Activated CD4-positive, alpha-beta memory T cell treated with anti-CD3 and anti-CD28 coated beads for 36 hours (primary cell): Measurements from ENCODE around the gene CMC2. TPM values are rescaled to one million over a fixed set of nuclear protein-coding genes. Genes with fewer than 3 reads are reported as not detected.

Source experiments
- CTCF ChIA-PET: fragments of 350-600 bp; sonication (Branson Sonifier 250); formaldehyde crosslinking; loops from one replicate; lab custom pipeline; 2021; ENCODE audit warnings: antibody characterized with exemption, inconsistent platforms; lab: Charles Lee
- POLR2A ChIA-PET: fragments of 350-600 bp; sonication (Branson Sonifier 250); formaldehyde crosslinking; loops from one replicate; lab custom pipeline; 2021; ENCODE audit warnings: antibody characterized with exemption; lab: Charles Lee
- DNase-seq: peaks from one replicate; pipeline ENCODE4 v3.0.0-alpha.2; 2020
- H3K27ac Mint-ChIP-seq: one replicate; pipeline ENCODE4 v1.8.0; 2021; ENCODE audit warnings: mixed read lengths
- H3K27me3 Mint-ChIP-seq: one replicate; pipeline ENCODE4 v1.8.0; 2021; ENCODE audit warnings: mixed read lengths
- H3K36me3 Mint-ChIP-seq: one replicate; pipeline ENCODE4 v1.8.0; 2021; ENCODE audit warnings: mixed read lengths
- H3K4me1 Mint-ChIP-seq: one replicate; pipeline ENCODE4 v1.8.0; 2021; ENCODE audit warnings: low read depth, mixed read lengths
- H3K4me3 Mint-ChIP-seq: one replicate; pipeline ENCODE4 v1.8.0; 2021; ENCODE audit warnings: mild to moderate bottlenecking, mixed read lengths
- H3K9me3 Mint-ChIP-seq: one replicate; pipeline ENCODE4 v1.8.0; 2021; ENCODE audit warnings: mixed read lengths
- intact Hi-C: fragments of 100-400 bp; cut with micrococcal nuclease; formaldehyde crosslinking; loops from one replicate; pipeline ENCODE4 v1.15.1; 2023
- total RNA-seq, 2 experiments: library from RNA; stranded (reverse); gene quantifications; one replicate each; pipeline ENCODE4 v1.2.3, GENCODE V29; 2021

The CMC2 gene
- total RNA-seq, 2 experiments from 2014 or later = 147 to 148 TPM

DNA sequence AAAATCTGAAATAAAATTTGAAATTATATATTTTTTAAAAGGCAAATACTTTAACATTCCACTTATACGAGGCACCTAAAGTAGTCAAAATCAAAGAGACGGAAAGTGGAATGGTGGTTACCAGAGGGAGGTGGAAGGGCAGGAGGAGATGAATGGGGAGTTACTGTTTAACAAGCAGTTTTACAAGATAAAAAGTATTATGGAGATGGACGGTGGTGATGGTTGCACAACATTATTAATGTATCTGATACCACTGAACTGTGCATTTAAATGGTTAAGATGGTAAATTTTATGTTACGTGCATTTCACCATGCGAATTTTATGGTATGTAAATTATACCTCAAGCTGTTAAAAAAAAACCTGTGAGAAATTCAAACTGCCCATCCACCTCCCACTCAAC is 5.4 kb downstream of the CMC2 start:
- CTCF ChIA-PET = interaction anchor here (1.4 to 8.5 kb wide), 2 partner anchors 32 to 475 kb away, joined by 4 to 139 read pairs; partner anchors contain the start of gene ATMIN
- POLR2A ChIA-PET = no interaction called here
- no peaks in the 10 kb centered on the region for H3K9me3 Mint-ChIP-seq
- intact Hi-C loops = loop anchor here (2.0 to 10.0 kb wide), 4 partner anchors 313 to 1653 kb away; partner anchors contain the start of gene GAN
- peaks cover 14% of the 10 kb centered on the region for H3K36me3 Mint-ChIP-seq
- peaks cover 81% of the 10 kb centered on the region for H3K4me1 Mint-ChIP-seq
- peak overlapping the region; percentile 26 for H3K27ac Mint-ChIP-seq
- H3K27me3 Mint-ChIP-seq = no peaks in the 10 kb centered on the region
- DNase-seq = no peak
- no peak overlapping the region for H3K4me3 Mint-ChIP-seq

DNA sequence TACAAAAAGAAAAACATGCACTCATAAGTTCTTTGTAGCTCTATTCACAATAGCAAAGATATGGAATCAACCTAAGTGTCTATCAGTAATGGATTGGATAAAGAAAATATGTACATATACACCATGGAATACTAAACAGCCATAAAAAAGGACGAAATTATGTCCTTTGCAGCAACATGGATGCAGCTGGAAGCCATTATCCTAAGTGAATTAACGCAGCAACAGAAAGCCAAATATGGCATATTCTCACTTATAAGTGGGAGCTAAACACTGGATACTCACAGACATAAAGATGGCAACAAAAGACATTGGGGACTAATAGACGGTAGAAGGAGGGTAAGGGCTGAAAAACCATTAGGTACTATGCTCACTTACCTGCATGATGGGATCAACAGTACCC is 5.8 kb downstream of the CMC2 start:
- no peaks in the 10 kb centered on the region for H3K9me3 Mint-ChIP-seq
- no peak overlapping the region for H3K4me3 Mint-ChIP-seq
- POLR2A ChIA-PET = no interaction called here
- H3K27me3 Mint-ChIP-seq = no peaks in the 10 kb centered on the region
- H3K36me3 Mint-ChIP-seq = peaks cover 14% of the 10 kb centered on the region
- CTCF ChIA-PET = interaction anchor here (1.4 to 8.5 kb wide), 2 partner anchors 33 to 475 kb away, joined by 4 to 139 read pairs; partner anchors contain the start of gene ATMIN
- H3K4me1 Mint-ChIP-seq = peaks cover 80% of the 10 kb centered on the region
- no peak for DNase-seq
- intact Hi-C loops = loop anchor here (2.0 to 10.0 kb wide), 4 partner anchors 314 to 1654 kb away; partner anchors contain the start of gene GAN
- H3K27ac Mint-ChIP-seq = no peak overlapping the region

DNA sequence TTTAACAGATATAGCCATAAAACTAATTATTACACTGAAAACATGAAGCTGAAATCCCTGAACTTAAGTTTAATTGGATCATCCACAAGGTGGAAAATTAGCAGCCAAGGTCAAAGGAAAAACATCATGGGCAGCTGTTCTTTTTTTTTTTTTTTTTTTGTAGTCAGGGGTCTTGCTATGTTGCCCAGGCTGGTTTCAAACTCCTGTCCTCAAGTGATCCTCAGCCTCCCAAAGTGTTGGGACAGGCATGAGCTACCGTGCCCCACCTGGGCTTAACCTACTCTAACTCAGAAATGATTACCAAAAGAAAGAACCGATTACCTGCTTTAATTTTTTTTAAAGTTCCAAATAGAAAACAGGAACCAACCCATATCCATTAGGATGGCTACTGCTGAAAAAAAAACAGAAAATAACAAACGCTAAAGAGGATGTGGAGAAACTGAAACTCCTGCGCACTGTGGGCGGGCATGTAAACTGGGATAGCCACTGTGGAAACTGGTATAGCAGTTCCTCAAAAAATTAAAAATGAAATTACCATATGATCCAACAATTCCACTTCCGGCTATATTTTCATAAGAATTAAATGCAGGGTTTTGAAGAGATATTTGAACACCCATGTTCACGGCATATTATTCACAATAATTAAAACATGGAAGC is 8.6 kb downstream of the CMC2 start:
- intact Hi-C loops = loop anchor here (1.0 kb wide), 1 partner anchor 50 kb away; no protein-coding TSS in a partner anchor
- Mint-ChIP-seq H3K27ac (peak overlapping the region; percentile 38), H3K36me3 (peaks cover 29% of the 10 kb centered on the region), H3K4me3 (peak overlapping the region; percentile 28), H3K9me3 (no peaks in the 10 kb centered on the region), H3K4me1 (peaks cover 72% of the 10 kb centered on the region), H3K27me3 (no peaks in the 10 kb centered on the region)
- POLR2A ChIA-PET = interaction anchor here (0.8 kb wide), 1 partner anchor 11 kb away, joined by 4 read pairs; no protein-coding TSS in a partner anchor
- CTCF ChIA-PET = interaction anchor here (0.9 to 1.4 kb wide), 2 partner anchors 18 to 38 kb away, joined by 3 to 4 read pairs; partner anchors contain the start of gene ATMIN
- no peak for DNase-seq

DNA sequence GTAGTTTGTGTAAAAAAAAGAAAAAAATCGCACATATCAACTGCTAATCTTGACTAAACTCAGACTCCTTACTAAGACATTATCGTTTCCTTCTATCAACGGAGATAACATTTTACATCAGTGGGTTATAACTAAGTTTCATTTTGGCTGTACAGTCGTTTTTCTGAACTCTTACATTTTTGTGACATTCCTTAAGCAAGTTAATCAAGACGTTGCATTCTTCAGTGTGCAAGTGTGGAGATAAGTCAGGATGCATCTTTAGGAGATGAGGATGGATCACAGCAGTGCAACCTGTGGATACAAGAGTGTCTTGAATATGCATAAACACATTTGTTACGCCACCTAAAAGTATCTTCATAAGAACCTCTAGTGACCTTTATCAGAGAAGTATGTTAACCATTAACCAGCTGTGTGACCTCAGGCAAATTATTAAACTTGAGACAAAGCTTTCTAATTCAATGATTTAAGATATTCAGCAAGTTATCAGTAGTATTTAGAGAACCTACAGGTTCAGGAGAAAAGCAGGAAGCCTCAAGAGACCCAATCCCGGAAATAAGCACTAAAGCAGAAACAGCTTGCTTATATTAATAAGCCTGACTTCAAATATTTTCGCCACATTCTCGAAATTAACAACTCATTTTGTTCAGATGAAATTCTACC is 9.4 kb downstream of the CMC2 start:
- ChIA-PET POLR2A (interaction anchor here (0.8 kb wide), 2 partner anchors 10 to 12 kb away, joined by 3 to 4 read pairs; partner anchors contain the start of genes CENPN and CMC2), CTCF (interaction anchor here (0.6 to 1.4 kb wide), 3 partner anchors 7 to 39 kb away, joined by 3 to 4 read pairs (median 3); partner anchors contain the start of gene ATMIN)
- DNase-seq = no peak
- H3K4me1 Mint-ChIP-seq = peaks cover 68% of the 10 kb centered on the region
- no peaks in the 10 kb centered on the region for H3K27me3 Mint-ChIP-seq
- intact Hi-C loops = loop anchor here (1.0 kb wide), 1 partner anchor 49 kb away; no protein-coding TSS in a partner anchor
- H3K36me3 Mint-ChIP-seq = peaks cover 30% of the 10 kb centered on the region
- no peaks in the 10 kb centered on the region for H3K9me3 Mint-ChIP-seq
- H3K4me3 Mint-ChIP-seq = peak overlapping the region; percentile 76
- H3K27ac Mint-ChIP-seq = peak overlapping the region; percentile 94

DNA sequence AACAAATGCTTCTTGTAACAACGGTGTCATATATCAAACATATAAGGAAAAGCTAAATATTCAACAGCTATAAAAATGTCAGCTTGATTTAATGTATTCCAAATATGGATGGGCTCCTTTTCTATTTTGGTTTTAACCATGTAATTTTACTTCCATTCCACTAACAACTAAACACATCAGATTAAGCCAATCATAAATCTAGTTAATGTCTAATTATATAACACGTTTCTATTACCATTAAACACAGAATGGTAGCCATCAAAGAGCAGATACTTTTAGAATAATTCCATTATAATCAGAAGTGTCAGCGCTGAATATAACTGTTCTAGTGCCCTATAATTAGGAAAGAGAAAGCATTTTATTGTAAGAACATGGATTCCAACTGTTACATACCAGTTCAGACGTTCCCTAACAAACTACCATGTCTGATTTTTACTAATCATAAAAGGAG is 10.0 kb downstream of the CMC2 start:
- Mint-ChIP-seq H3K27me3 (no peaks in the 10 kb centered on the region), H3K27ac (peak overlapping the region; percentile 94), H3K4me1 (peaks cover 63% of the 10 kb centered on the region), H3K36me3 (peaks cover 28% of the 10 kb centered on the region), H3K9me3 (no peaks in the 10 kb centered on the region), H3K4me3 (peak overlapping the region; percentile 76)
- POLR2A ChIA-PET = interaction anchor here (0.8 kb wide), 1 partner anchor 10 kb away, joined by 3 read pairs; the partner anchor contains the start of genes CENPN and CMC2
- DNase-seq = no peak
- CTCF ChIA-PET = interaction anchor here (0.6 to 1.4 kb wide), 2 partner anchors 8 to 39 kb away, joined by 3 to 4 read pairs; partner anchors contain the start of gene ATMIN
- intact Hi-C loops = loop anchor here (1.0 kb wide), 1 partner anchor 48 kb away; no protein-coding TSS in a partner anchor

DNA sequence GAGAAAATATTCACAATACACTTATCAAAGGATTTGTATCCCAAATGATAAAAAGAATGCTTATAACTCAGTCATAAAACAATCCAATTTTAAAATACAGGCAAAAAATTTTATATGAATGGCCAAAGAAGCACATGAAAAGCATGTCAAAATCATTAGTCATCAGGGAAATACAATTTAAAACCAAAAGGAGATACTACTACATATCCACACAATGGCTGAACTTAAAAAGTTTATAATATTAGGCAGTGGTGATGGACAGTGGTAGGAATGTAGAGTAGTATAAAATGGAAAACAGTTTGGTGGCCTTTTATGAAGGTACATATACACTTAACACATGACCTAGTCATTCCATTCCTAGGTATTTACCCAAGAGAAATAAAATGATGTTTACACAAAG is 12.2 kb downstream of the CMC2 start:
- H3K27me3 Mint-ChIP-seq = no peaks in the 10 kb centered on the region
- CTCF ChIA-PET = interaction anchor here (3.3 kb wide), 1 partner anchor 11 kb away, joined by 13 read pairs; no protein-coding TSS in a partner anchor
- POLR2A ChIA-PET = no interaction called here
- H3K27ac Mint-ChIP-seq = no peak overlapping the region
- H3K36me3 Mint-ChIP-seq = peaks cover 34% of the 10 kb centered on the region
- H3K4me3 Mint-ChIP-seq = no peak overlapping the region
- H3K4me1 Mint-ChIP-seq = peaks cover 50% of the 10 kb centered on the region
- intact Hi-C loops = no loop called here
- DNase-seq = no peak
- H3K9me3 Mint-ChIP-seq = no peaks in the 10 kb centered on the region

DNA sequence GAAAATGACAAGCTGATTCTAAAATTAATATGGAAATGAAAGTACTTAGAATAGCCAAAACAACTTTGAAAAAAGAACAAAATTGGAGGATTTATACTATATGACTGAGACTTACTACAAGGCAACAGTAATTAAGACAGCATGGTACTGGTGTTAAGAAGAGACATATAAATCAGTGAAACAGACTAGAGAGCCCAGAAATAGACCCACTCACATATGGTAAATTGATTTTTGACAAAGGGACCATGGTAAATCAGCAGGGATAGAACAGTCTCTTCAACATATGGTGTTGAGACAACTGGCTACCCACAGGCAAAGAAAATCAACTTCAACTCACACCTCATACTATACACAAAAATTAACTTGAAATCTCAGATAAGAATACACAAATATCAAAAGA is 12.9 kb downstream of the CMC2 start:
- H3K27ac Mint-ChIP-seq = no peak overlapping the region
- no peak overlapping the region for H3K4me3 Mint-ChIP-seq
- no peaks in the 10 kb centered on the region for H3K27me3 Mint-ChIP-seq
- H3K9me3 Mint-ChIP-seq = no peaks in the 10 kb centered on the region
- intact Hi-C loops = no loop called here
- CTCF ChIA-PET = interaction anchor here (0.8 to 3.3 kb wide), 3 partner anchors 11 to 467 kb away, joined by 3 to 13 read pairs (median 3); no protein-coding TSS in a partner anchor
- POLR2A ChIA-PET = no interaction called here
- H3K4me1 Mint-ChIP-seq = peaks cover 44% of the 10 kb centered on the region
- no peak for DNase-seq
- peaks cover 30% of the 10 kb centered on the region for H3K36me3 Mint-ChIP-seq

GRCh38 chr16:80993307-80993706 is 13.4 kb downstream of the CMC2 start:
- intact Hi-C loops = no loop called here
- Mint-ChIP-seq H3K27me3 (no peaks in the 10 kb centered on the region), H3K4me1 (peaks cover 39% of the 10 kb centered on the region), H3K9me3 (no peaks in the 10 kb centered on the region), H3K4me3 (no peak overlapping the region), H3K36me3 (peaks cover 30% of the 10 kb centered on the region), H3K27ac (no peak overlapping the region)
- POLR2A ChIA-PET = interaction anchor here (0.6 to 0.8 kb wide), 2 partner anchors 10 to 1225 kb away, joined by 3 to 7 read pairs; no protein-coding TSS in a partner anchor
- no peak for DNase-seq
- CTCF ChIA-PET = interaction anchor here (0.8 to 3.3 kb wide), 3 partner anchors 12 to 466 kb away, joined by 3 to 13 read pairs (median 3); no protein-coding TSS in a partner anchor

DNA sequence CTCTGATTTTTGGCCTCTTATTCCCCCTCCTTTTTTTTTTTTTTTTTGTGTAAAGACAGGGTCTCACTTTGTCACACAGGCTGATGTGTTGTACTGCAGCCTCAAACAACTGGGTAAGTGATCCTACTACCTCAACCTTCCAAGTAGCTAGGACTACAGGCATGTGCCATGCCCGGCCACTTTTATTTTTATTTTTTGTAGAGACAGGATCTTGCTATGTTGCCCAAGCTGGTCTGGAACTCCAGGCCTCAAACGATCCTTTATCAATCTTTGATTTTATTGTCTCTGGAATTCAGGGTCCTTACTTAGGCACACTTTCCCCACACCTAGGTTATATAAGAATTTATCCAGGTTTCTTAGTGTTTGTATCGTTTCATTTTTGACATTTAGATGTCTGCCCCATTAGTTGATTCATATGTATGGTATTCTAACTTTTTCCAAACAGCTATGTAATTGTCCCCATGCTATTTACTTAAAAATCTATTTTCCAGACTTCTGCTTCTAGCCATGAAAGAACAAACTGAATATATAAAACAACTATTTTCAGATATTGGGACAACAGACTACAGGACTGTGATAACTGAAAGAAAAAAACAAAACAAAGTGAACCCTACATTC is 13.9 kb downstream of the CMC2 start:
- Mint-ChIP-seq H3K9me3 (no peaks in the 10 kb centered on the region), H3K36me3 (peaks cover 33% of the 10 kb centered on the region), H3K27ac (no peak overlapping the region), H3K27me3 (no peaks in the 10 kb centered on the region), H3K4me1 (peaks cover 36% of the 10 kb centered on the region), H3K4me3 (no peak overlapping the region)
- intact Hi-C loops = no loop called here
- no peak for DNase-seq
- POLR2A ChIA-PET = interaction anchor here (0.6 to 0.8 kb wide), 2 partner anchors 10 to 1224 kb away, joined by 3 to 7 read pairs; no protein-coding TSS in a partner anchor
- CTCF ChIA-PET = interaction anchor here (1.3 to 3.3 kb wide), 2 partner anchors 12 to 466 kb away, joined by 3 to 13 read pairs; no protein-coding TSS in a partner anchor

- H3K36me3 Mint-ChIP-seq = peaks cover 34% of the 10 kb centered on the region
- no peak for DNase-seq
- intact Hi-C loops = no loop called here
- H3K4me1 Mint-ChIP-seq = peaks cover 35% of the 10 kb centered on the region
- ChIA-PET CTCF (no interaction called here), POLR2A (no interaction called here)
- H3K27ac Mint-ChIP-seq = no peak overlapping the region
- H3K9me3 Mint-ChIP-seq = no peaks in the 10 kb centered on the region
- H3K4me3 Mint-ChIP-seq = no peak overlapping the region
- no peaks in the 10 kb centered on the region for H3K27me3 Mint-ChIP-seq
These were observed 14.8 kb downstream of the CMC2 start for GRCh38 chr16:80991792-80992430.

- no peak for DNase-seq
- no peak overlapping the region for H3K4me3 Mint-ChIP-seq
- H3K36me3 Mint-ChIP-seq = peaks cover 40% of the 10 kb centered on the region
- H3K4me1 Mint-ChIP-seq = peaks cover 38% of the 10 kb centered on the region
- intact Hi-C loops = no loop called here
- POLR2A ChIA-PET = no interaction called here
- CTCF ChIA-PET = interaction anchor here (2.8 kb wide), 1 partner anchor 13 kb away, joined by 9 read pairs; no protein-coding TSS in a partner anchor
- H3K9me3 Mint-ChIP-seq = no peaks in the 10 kb centered on the region
- H3K27me3 Mint-ChIP-seq = no peaks in the 10 kb centered on the region
- no peak overlapping the region for H3K27ac Mint-ChIP-seq
These were observed 15.7 kb downstream of the CMC2 start for GRCh38 chr16:80990978-80991377.
